ENCODE measurements around the gene CLDN6.

The CLDN6 gene

GRCh38 chr16:2971985-2972784 lies 45.8 kb downstream of the CLDN6 start:
- H3K36me3 ChIP-seq (ENCODE audit: control insufficient read depth, low read depth, low read length), result peaks cover 14% of the 10 kb centered on the region
- H3K9me3 ChIP-seq (ENCODE audit: control insufficient read depth, low read depth, low read length), result no peaks in the 10 kb centered on the region
- peaks cover 15% of the 10 kb centered on the region for H3K27me3 ChIP-seq (ENCODE audit: control insufficient read depth, insufficient read depth, low read length)
- H3K9ac ChIP-seq (ENCODE audit: low read length), result no peak overlapping the region
- H3K4me3 ChIP-seq (ENCODE audit: low read length), result no peak overlapping the region
- H3K4me1 ChIP-seq (ENCODE audit: control insufficient read depth, low read depth, low read length), result peaks cover 6% of the 10 kb centered on the region
- H3K27ac ChIP-seq (ENCODE audit: low read length), result no peak overlapping the region

DNA sequence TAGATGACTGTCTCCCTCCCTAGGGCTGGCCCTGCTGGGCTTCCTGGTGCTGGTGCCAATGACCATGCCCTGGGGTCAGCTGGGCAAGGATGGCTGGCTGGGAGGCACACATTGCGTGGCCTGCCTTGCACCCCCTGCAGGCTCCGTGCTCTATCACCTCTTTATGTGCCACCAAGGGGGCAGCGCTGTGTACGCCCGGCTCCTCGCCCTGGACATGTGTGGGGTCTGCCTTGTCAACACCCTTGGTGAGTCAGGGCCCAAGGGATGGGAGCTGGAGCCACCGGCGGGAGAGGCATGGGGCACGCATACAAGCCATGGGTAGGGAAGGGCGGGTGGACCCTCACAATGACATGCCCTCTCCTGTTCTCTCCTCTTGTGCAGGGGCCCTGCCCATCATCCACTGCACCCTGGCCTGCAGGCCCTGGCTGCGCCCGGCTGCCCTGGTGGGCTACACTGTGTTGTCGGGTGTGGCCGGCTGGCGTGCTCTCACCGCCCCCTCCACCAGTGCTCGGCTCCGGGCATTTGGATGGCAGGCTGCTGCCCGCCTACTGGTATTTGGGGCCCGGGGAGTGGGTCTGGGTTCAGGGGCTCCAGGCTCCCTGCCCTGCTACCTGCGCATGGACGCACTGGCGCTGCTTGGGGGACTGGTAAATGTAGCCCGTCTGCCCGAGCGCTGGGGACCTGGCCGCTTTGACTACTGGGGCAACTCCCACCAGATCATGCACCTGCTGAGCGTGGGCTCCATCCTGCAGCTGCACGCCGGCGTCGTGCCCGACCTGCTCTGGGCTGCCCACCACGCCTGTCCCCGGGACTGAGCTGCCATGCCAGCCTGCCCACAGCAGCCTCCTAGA lies 46.6 kb downstream of the CLDN6 start:
- no peak overlapping the region for H3K9ac ChIP-seq (ENCODE audit: low read length)
- H3K36me3 ChIP-seq (ENCODE audit: control insufficient read depth, low read depth, low read length), result peaks cover 14% of the 10 kb centered on the region
- H3K27me3 ChIP-seq (ENCODE audit: control insufficient read depth, insufficient read depth, low read length), result peaks cover 23% of the 10 kb centered on the region
- H3K9me3 ChIP-seq (ENCODE audit: control insufficient read depth, low read depth, low read length), result no peaks in the 10 kb centered on the region
- peaks cover 6% of the 10 kb centered on the region for H3K4me1 ChIP-seq (ENCODE audit: control insufficient read depth, low read depth, low read length)
- peak overlapping the region; percentile 80 for H3K4me3 ChIP-seq (ENCODE audit: low read length)
- H3K27ac ChIP-seq (ENCODE audit: low read length), result no peak overlapping the region

GRCh38 chr16:2970563-2970962 lies 47.4 kb downstream of the CLDN6 start:
- Histone ChIP-seq H3K4me3 (ENCODE audit: low read length) (peak overlapping the region; percentile 80), H3K9ac (ENCODE audit: low read length) (peak overlapping the region; percentile 67), H3K27me3 (ENCODE audit: control insufficient read depth, insufficient read depth, low read length) (peaks cover 31% of the 10 kb centered on the region), H3K4me1 (ENCODE audit: control insufficient read depth, low read depth, low read length) (peaks cover 6% of the 10 kb centered on the region), H3K27ac (ENCODE audit: low read length) (no peak overlapping the region), H3K9me3 (ENCODE audit: control insufficient read depth, low read depth, low read length) (no peaks in the 10 kb centered on the region), H3K36me3 (ENCODE audit: control insufficient read depth, low read depth, low read length) (peaks cover 14% of the 10 kb centered on the region)

DNA sequence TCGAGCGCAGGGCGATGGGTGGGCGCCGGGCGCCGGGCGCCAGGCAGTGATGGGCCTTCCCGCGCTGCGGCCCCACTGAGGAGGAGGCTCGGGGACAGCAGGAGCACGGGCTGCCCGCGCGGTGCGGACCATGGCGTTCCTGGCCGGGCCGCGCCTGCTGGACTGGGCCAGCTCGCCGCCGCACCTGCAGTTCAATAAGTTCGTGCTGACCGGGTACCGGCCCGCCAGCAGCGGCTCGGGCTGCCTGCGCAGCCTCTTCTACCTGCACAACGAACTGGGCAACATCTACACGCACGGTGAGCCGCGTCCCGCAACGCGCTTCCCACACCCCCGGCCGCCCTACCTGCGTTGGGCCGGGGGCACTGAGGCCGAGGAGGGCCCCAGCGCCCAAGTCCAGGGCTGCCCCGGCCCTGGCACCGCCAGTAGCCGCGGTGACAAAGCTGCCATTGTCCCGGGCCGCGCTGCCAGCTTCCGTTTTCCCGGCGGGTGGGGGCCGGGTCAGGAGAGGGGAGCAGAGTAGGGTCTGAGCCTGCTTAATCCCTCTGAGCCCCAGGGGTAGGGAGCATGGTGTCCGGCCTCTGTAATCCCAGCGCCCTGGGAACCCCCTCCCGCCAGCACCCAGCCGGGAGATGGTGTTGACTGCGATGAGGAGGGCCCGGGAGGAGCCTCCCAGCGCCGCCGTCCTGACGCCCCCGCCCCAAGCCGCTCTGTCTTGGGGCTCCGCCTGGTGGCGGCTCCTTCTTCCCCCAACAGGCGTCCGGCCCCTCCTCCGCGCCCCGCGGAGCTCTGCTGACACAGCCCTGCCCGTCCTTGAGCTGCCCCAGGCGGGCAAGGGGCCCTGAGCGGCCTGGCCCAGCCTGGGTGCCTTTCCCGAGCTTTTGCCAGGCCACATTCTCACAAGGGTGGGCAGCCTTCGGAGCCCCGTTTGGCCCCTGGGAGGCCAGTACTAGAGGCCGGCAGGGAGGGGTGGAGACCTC lies 48.1 kb downstream of the CLDN6 start:
- Histone ChIP-seq H3K9me3 (ENCODE audit: control insufficient read depth, low read depth, low read length) (no peaks in the 10 kb centered on the region), H3K9ac (ENCODE audit: low read length) (peak overlapping the region; percentile 67), H3K4me3 (ENCODE audit: low read length) (peak overlapping the region; percentile 80), H3K36me3 (ENCODE audit: control insufficient read depth, low read depth, low read length) (peaks cover 10% of the 10 kb centered on the region), H3K4me1 (ENCODE audit: control insufficient read depth, low read depth, low read length) (peaks cover 6% of the 10 kb centered on the region), H3K27ac (ENCODE audit: low read length) (no peak overlapping the region), H3K27me3 (ENCODE audit: control insufficient read depth, insufficient read depth, low read length) (peaks cover 32% of the 10 kb centered on the region)

DNA sequence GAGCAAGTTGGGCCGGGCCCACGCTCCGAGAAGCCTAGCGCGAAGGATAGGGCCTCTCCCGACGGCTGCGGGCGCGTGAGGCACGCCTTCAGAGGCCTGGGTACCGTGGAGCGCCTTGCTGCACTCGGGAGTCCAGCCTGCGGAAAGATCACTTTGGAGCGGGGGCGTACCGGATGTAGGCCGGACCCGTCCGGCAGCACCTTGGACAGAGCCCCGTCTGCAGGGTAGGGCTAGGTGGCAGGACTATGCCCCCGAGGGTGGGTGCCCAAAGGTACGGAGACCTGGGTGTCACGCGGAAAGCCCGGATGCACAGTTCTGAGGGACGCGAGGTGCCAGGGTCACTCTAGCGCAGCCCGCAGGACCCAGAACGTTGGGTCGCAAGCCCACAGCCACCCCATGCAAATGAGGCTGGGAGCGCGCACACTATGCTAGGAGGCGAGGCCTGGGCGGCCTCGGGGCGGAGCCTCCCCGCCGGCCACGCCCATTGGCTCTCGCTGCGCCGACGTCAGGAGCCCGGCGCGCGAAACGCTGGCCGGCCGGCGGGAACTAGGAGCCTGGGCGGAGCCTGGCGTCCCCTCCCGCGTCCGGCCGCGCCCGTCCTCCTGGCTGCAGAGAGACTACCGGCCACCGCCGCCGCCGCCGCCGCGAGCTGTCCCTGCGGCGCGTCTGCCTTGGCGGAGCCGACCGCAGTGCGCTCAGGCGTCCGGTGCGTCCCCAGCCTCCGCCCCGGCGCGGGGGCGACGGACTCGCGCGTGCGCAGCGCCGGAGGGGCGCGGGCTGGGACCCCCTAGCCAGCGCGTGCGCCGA lies 49.0 kb downstream of the CLDN6 start, which contains the start of gene PAQR4:
PAQR4 (plus strand) TSS at position 611 of the 807 bp plus-strand sequence. CDS start 327 bp downstream, outside the sequence.
- peak within 1 kb of the TSS; percentile 67 for H3K9ac ChIP-seq (ENCODE audit: low read length)
- peaks cover 5% of the 10 kb centered on the region for H3K36me3 ChIP-seq (ENCODE audit: control insufficient read depth, low read depth, low read length)
- no peak within 1 kb of the TSS for H3K27ac ChIP-seq (ENCODE audit: low read length)
- peaks cover 6% of the 10 kb centered on the region for H3K4me1 ChIP-seq (ENCODE audit: control insufficient read depth, low read depth, low read length)
- peaks cover 40% of the 10 kb centered on the region for H3K27me3 ChIP-seq (ENCODE audit: control insufficient read depth, insufficient read depth, low read length)
- H3K9me3 ChIP-seq (ENCODE audit: control insufficient read depth, low read depth, low read length), result no peaks in the 10 kb centered on the region
- H3K4me3 ChIP-seq (ENCODE audit: low read length), result peak within 1 kb of the TSS; percentile 80

DNA sequence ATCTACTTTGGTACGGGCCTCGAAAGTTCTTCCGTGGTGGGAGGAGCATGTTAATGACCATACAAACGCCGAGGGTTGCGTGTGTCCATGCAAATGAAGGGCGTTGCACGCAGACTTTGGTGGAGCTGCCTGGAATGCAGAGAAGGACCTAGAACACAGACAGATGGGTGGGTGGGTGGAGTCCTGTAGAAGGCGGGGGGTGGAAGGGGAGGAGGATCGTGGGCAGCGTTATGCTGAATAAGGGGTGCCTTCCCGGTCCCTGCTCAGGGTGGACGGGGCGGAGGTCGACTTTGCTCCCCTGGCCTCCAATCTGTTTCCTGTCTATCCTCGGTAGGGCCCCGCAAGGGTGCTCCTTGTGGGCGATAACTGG lies 49.6 kb downstream of the CLDN6 start:
- Histone ChIP-seq H3K9me3 (ENCODE audit: control insufficient read depth, low read depth, low read length) (no peaks in the 10 kb centered on the region), H3K27me3 (ENCODE audit: control insufficient read depth, insufficient read depth, low read length) (peaks cover 40% of the 10 kb centered on the region), H3K9ac (ENCODE audit: low read length) (no peak overlapping the region), H3K27ac (ENCODE audit: low read length) (no peak overlapping the region), H3K4me1 (ENCODE audit: control insufficient read depth, low read depth, low read length) (peaks cover 6% of the 10 kb centered on the region), H3K4me3 (ENCODE audit: low read length) (peak overlapping the region; percentile 80), H3K36me3 (ENCODE audit: control insufficient read depth, low read depth, low read length) (peaks cover 5% of the 10 kb centered on the region)

- no peaks in the 10 kb centered on the region for H3K9me3 ChIP-seq (ENCODE audit: control insufficient read depth, low read depth, low read length)
- no peak overlapping the region for H3K27ac ChIP-seq (ENCODE audit: low read length)
- peaks cover 5% of the 10 kb centered on the region for H3K36me3 ChIP-seq (ENCODE audit: control insufficient read depth, low read depth, low read length)
- no peak overlapping the region for H3K4me3 ChIP-seq (ENCODE audit: low read length)
- H3K4me1 ChIP-seq (ENCODE audit: control insufficient read depth, low read depth, low read length), result peaks cover 9% of the 10 kb centered on the region
- H3K9ac ChIP-seq (ENCODE audit: low read length), result no peak overlapping the region
- peaks cover 43% of the 10 kb centered on the region for H3K27me3 ChIP-seq (ENCODE audit: control insufficient read depth, insufficient read depth, low read length)
Observed at GRCh38 chr16:2967721-2968161, 50.2 kb downstream of the CLDN6 start.

GRCh38 chr16:2967211-2967631 lies 50.8 kb downstream of the CLDN6 start:
- Histone ChIP-seq H3K4me1 (ENCODE audit: control insufficient read depth, low read depth, low read length) (peaks cover 14% of the 10 kb centered on the region), H3K27me3 (ENCODE audit: control insufficient read depth, insufficient read depth, low read length) (peaks cover 48% of the 10 kb centered on the region), H3K9ac (ENCODE audit: low read length) (no peak overlapping the region), H3K36me3 (ENCODE audit: control insufficient read depth, low read depth, low read length) (peaks cover 4% of the 10 kb centered on the region), H3K4me3 (ENCODE audit: low read length) (no peak overlapping the region), H3K27ac (ENCODE audit: low read length) (no peak overlapping the region), H3K9me3 (ENCODE audit: control insufficient read depth, low read depth, low read length) (no peaks in the 10 kb centered on the region)

- H3K27ac ChIP-seq (ENCODE audit: low read length), result no peak overlapping the region
- H3K9me3 ChIP-seq (ENCODE audit: control insufficient read depth, low read depth, low read length), result no peaks in the 10 kb centered on the region
- H3K4me3 ChIP-seq (ENCODE audit: low read length), result no peak overlapping the region
- peaks cover under 1% of the 10 kb centered on the region for H3K36me3 ChIP-seq (ENCODE audit: control insufficient read depth, low read depth, low read length)
- no peak overlapping the region for H3K9ac ChIP-seq (ENCODE audit: low read length)
- peaks cover 17% of the 10 kb centered on the region for H3K4me1 ChIP-seq (ENCODE audit: control insufficient read depth, low read depth, low read length)
- H3K27me3 ChIP-seq (ENCODE audit: control insufficient read depth, insufficient read depth, low read length), result peaks cover 52% of the 10 kb centered on the region
Observed at GRCh38 chr16:2966808-2967191, 51.2 kb downstream of the CLDN6 start.

GRCh38 chr16:2966043-2966807 lies 51.8 kb downstream of the CLDN6 start:
- no peak overlapping the region for H3K4me3 ChIP-seq (ENCODE audit: low read length)
- H3K36me3 ChIP-seq (ENCODE audit: control insufficient read depth, low read depth, low read length), result no peaks in the 10 kb centered on the region
- no peak overlapping the region for H3K27ac ChIP-seq (ENCODE audit: low read length)
- H3K4me1 ChIP-seq (ENCODE audit: control insufficient read depth, low read depth, low read length), result peaks cover 17% of the 10 kb centered on the region
- H3K27me3 ChIP-seq (ENCODE audit: control insufficient read depth, insufficient read depth, low read length), result peaks cover 52% of the 10 kb centered on the region
- no peak overlapping the region for H3K9ac ChIP-seq (ENCODE audit: low read length)
- no peaks in the 10 kb centered on the region for H3K9me3 ChIP-seq (ENCODE audit: control insufficient read depth, low read depth, low read length)
